ENCODE data around the gene DNAAF1. TPM values are rescaled to one million over a fixed set of nuclear protein-coding genes. Genes with fewer than 3 reads are reported as not detected.

The DNAAF1 gene
- total and polyA plus RNA-seq, 2 donors (not counting 3 experiments of a cell fraction or from before 2014, with no cell fraction given): 0.01 TPM; not detected in 1

DNA sequence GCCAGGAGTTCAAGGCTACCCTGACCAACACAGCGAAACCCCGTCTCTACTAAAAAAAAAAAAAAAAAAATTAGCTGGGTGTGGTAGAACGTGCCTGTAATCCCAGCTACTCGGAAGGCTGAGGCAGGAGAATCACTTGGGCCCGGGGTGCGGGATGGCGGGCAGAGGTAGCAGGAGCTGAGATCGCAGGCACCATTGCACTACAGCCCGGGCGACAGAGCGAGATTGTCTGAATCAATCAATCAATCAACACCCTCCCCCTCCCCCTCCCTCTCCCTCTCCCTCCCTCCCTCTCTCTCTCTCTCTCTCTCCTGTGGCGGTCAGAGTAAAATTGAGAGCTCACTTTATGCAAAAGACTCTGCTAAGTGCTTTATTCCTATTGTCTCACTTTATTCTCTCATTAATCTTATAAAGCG lies 1.3 kb upstream of the DNAAF1 start:
- Histone ChIP-seq H4K20me1 (replicated peaks; ENCODE audit: control insufficient read depth, extremely low read depth, insufficient read depth, low read length) (peaks cover 5% of the 10 kb centered on the region), H3K79me2 (ENCODE audit: control insufficient read depth, insufficient read depth, low read length) (peaks cover 15% of the 10 kb centered on the region), H3K9me3 (replicated peaks; ENCODE audit: control insufficient read depth, insufficient read depth, low read length) (no peaks in the 10 kb centered on the region), H3K27ac (ENCODE audit: insufficient read depth, low read depth, low read length) (no peak overlapping the region), H3K4me3 (replicated peaks in 1 of 3; ENCODE audit: insufficient read depth in 1 of 3, low read depth in 1 of 3, low read length in 3 of 3) (peak overlapping the region; percentile 62 to 91 (median 85)), H3K9ac (replicated peaks; ENCODE audit: extremely low read depth, insufficient read depth, low read length) (peak overlapping the region; percentile 46), H3K4me1 (ENCODE audit: control insufficient read depth, extremely low read depth, insufficient read depth, low read length) (peaks cover 5% of the 10 kb centered on the region), H2AFZ (ENCODE audit: low read depth, low read length) (no peak overlapping the region), H3K36me3 (ENCODE audit: control insufficient read depth in 2 of 2, extremely low read depth in 1 of 2, insufficient read depth in 2 of 2, low read length in 2 of 2) (no peaks in the 10 kb centered on the region), H3K4me2 (ENCODE audit: insufficient read depth, low read length) (peak overlapping the region; percentile 80), H3K27me3 (ENCODE audit: control insufficient read depth in 2 of 2, insufficient read depth in 2 of 2, low read length in 2 of 2) (peaks cover 0 to 4% of the 10 kb centered on the region in 2 experiments), H3K9me1 (replicated peaks; ENCODE audit: control insufficient read depth, extremely low read depth, insufficient read depth, low read length) (no peaks in the 10 kb centered on the region)
- POLR2A ChIA-PET: no interaction called here
- intact Hi-C loops (cut with micrococcal nuclease): loop anchor here (2.0 kb wide), 2 partner anchors 27 to 41 kb away; partner anchors contain the start of gene MBTPS1
- DNase-seq (ENCODE audit: low read depth, low spot score) (no peak), FAIRE-seq (no peak)
- no TSS peak for BruUV-seq (replicated peaks)
- dilution Hi-C loops (cut with MboI; ENCODE audit: extremely low pct_ligation_motif_present, low sequenced_read_pairs): no loop called here
- no peak for TF ChIP-seq GATA2 (IDR thresholded peaks at IDR 0.05; ENCODE audit: insufficient read depth, insufficient read length, low read depth, low read length)
- TF ChIP-seq POLR2A (IDR thresholded peaks at IDR 0.05; ENCODE audit: low read depth, low read length): no peak
- TF ChIP-seq EZH2 (IDR thresholded peaks at IDR 0.05; ENCODE audit: borderline replicate concordance, low read depth, low read length, severe bottlenecking): no peak
- no peak for TF ChIP-seq POLR2AphosphoS5 (IDR thresholded peaks at IDR 0.05; ENCODE audit: insufficient read depth, low read depth, low read length)
- no peak for TF ChIP-seq CTCF (IDR thresholded peaks at IDR 0.05; ENCODE audit: extremely low read depth in 1 of 2, insufficient read depth in 1 of 2, low read depth in 1 of 2, low read length in 2 of 2)
- TF ChIP-seq, protein P1, sequence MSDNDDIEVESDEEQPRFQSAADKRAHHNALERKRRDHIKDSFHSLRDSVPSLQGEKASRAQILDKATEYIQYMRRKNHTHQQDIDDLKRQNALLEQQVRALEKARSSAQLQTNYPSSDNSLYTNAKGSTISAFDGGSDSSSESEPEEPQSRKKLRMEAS (IDR thresholded peaks at IDR 0.05; ENCODE audit: insufficient read depth, insufficient read length): no peak
- no peak for TF ChIP-seq MYC (IDR thresholded peaks at IDR 0.05; ENCODE audit: low read depth, low read length)
- no peak for TF ChIP-seq FOS (IDR thresholded peaks at IDR 0.05; ENCODE audit: borderline replicate concordance, insufficient read depth, low read length)
- TF ChIP-seq JUN (IDR thresholded peaks at IDR 0.05; ENCODE audit: borderline replicate concordance, insufficient read depth, insufficient read length, low read depth): no peak
- CTCF ChIA-PET: interaction anchor here (1.0 to 2.3 kb wide), 2 partner anchors 43 to 187 kb away, joined by 3 to 12 read pairs; partner anchors contain the start of gene TAF1C
